Measurements from ENCODE around the gene CSF3. TPM values are rescaled to one million over a fixed set of nuclear protein-coding genes. Genes with fewer than 3 reads are reported as not detected.

CSF3 gene
- total RNA-seq, 1 donor from 2014 or later = not detected

DNA sequence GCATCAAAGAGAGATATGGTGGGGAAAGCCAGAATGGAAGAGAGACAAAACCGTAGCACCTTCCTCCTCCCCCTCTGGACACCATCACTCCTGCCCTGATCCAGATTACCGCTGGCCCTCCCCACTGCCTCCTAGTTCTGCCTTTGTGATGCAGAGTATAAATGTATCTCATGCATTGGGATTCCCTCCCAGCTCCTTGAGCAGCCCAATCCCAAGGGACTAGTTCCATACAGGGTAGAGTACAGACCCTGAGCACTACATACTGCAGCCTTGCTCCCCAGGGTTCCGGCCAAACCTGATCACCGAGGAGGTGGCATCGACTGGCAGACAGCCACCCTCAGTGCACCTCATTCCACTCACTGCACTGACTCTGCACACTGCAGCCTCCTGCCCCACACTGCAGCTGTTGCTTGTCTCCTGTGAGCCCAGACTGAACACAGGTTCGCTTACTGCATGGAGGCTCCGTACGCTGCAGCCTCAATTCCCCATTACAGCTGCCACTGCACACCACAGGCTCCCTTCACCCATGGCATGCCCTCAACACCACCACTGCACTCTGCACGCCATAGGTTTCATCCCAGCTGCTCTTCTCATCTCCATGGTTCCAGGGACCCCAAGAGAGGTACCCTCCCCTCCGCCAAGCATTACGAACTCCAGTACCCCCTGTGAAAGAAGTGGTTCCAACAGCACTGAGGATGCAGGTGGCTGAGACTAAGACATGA lies 45.8 kb downstream of the CSF3 start:
- DNase-seq (ENCODE audit: low spot score, unreplicated experiment) = no peak
- Mint-ChIP-seq H3K27me3 (peaks cover 38% of the 10 kb centered on the region), H3K4me1 (ENCODE audit: low read depth) (peaks cover 32% of the 10 kb centered on the region), H3K27ac (peak overlapping the region; percentile 84), H3K4me3 (ENCODE audit: low read depth) (peak overlapping the region; percentile 80), H3K9me3 (ENCODE audit: low read depth) (no peaks in the 10 kb centered on the region), H3K36me3 (ENCODE audit: insufficient read depth) (no peaks in the 10 kb centered on the region)
- TF ChIP-seq, protein P1, sequence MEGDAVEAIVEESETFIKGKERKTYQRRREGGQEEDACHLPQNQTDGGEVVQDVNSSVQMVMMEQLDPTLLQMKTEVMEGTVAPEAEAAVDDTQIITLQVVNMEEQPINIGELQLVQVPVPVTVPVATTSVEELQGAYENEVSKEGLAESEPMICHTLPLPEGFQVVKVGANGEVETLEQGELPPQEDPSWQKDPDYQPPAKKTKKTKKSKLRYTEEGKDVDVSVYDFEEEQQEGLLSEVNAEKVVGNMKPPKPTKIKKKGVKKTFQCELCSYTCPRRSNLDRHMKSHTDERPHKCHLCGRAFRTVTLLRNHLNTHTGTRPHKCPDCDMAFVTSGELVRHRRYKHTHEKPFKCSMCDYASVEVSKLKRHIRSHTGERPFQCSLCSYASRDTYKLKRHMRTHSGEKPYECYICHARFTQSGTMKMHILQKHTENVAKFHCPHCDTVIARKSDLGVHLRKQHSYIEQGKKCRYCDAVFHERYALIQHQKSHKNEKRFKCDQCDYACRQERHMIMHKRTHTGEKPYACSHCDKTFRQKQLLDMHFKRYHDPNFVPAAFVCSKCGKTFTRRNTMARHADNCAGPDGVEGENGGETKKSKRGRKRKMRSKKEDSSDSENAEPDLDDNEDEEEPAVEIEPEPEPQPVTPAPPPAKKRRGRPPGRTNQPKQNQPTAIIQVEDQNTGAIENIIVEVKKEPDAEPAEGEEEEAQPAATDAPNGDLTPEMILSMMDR (IDR thresholded peaks at IDR 0.05; ENCODE audit: unreplicated experiment) = no peak

GRCh38 chr17:40061609-40062038 lies 46.4 kb downstream of the CSF3 start:
- H3K9me3 Mint-ChIP-seq (ENCODE audit: low read depth) = no peaks in the 10 kb centered on the region
- TF ChIP-seq, protein P1 (IDR thresholded peaks at IDR 0.05; ENCODE audit: unreplicated experiment) = no peak
- H3K36me3 Mint-ChIP-seq (ENCODE audit: insufficient read depth) = no peaks in the 10 kb centered on the region
- no peak for DNase-seq (ENCODE audit: low spot score, unreplicated experiment)
- peak overlapping the region; percentile 50 for H3K27ac Mint-ChIP-seq
- peak overlapping the region; percentile 80 for H3K4me3 Mint-ChIP-seq (ENCODE audit: low read depth)
- peaks cover 33% of the 10 kb centered on the region for H3K4me1 Mint-ChIP-seq (ENCODE audit: low read depth)
- H3K27me3 Mint-ChIP-seq = peaks cover 33% of the 10 kb centered on the region

DNA sequence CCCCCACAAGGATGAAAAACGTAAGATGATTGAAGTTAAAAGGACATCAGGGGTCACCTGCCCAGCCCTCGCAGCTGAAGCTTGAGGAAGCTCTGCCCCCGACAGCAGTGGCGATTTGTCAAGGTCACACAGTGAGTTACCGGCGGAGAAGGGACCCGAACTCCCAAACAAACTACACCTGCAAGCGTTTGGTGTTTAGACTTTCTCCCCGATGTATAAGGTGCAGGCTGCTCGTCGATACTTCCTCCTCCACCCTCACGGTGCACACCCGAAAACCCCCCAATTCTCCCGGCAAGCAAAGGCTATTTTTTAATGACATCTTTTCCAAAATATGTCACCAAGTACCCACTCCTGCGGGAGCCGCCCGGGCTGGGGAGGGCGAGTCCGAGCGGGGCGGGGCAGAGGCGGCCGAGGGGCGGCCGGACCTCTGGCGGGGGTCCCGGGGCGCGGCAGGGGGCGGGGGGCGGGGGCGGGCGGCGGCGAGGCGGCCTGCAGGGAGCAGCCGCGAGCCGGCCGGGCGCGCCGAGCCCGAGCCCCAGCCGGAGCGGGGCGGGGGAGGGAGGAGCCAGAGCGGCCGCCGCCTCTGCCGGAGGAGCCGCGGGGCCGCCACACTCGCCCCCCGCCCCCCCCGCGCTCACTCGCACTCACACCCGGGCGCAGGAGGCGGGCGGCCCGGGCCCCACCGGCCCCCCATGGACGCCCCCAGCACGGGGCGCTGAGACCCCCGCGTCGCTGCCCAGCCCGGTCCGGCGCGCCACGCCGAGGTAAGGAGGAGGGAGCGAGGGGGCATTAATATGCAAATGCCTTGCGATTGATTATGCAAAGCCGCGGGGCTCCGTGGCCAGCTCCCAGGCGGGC lies 47.3 kb downstream of the CSF3 start, which contains the start of gene THRA:
Gene THRA (plus strand): TSS at position 637 of the 858 bp plus-strand sequence. CDS start 11,524 bp downstream, outside the sequence.
- peaks cover 27% of the 10 kb centered on the region for H3K27me3 Mint-ChIP-seq
- DNase-seq (ENCODE audit: low spot score, unreplicated experiment) = peak; percentile 42
- peaks cover 33% of the 10 kb centered on the region for H3K4me1 Mint-ChIP-seq (ENCODE audit: low read depth)
- peak within 1 kb of the TSS; percentile 91 for H3K27ac Mint-ChIP-seq
- H3K4me3 Mint-ChIP-seq (ENCODE audit: low read depth) = peak within 1 kb of the TSS; percentile 87
- H3K9me3 Mint-ChIP-seq (ENCODE audit: low read depth) = no peaks in the 10 kb centered on the region
- no peaks in the 10 kb centered on the region for H3K36me3 Mint-ChIP-seq (ENCODE audit: insufficient read depth)
- TF ChIP-seq, protein P1 (IDR thresholded peaks at IDR 0.05; ENCODE audit: unreplicated experiment) = no peak

DNA sequence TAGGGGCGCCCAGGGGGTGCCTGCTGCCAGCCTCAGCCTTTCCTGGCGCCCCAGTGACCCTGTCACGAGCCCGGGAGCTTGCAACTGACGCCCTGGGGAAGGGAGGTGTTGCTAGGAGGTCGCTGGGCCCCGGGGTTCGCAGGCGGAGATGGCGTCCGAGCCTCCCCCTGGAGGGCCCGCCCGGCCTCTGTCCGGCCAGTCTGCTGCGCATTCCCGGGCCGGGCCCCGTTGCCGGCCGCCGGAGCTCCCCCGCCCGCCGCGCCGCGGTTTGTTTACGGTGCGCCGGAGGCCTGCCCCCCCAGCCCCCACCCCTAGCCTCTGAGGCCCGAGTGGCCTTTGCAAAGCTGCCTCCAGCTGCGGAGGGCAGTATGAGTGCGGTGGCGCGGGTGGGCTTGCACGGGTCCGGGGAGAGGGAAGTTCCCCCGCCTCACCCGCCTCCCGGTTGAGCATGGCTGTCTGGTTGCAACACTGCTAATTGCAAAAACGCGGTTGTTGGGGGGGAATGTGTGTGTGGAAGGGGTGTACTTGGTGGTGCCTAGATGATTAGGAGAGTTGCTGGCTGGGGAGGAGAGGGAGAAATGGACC lies 48.0 kb downstream of the CSF3 start:
- H3K27me3 Mint-ChIP-seq = peaks cover 20% of the 10 kb centered on the region
- H3K4me1 Mint-ChIP-seq (ENCODE audit: low read depth) = peaks cover 35% of the 10 kb centered on the region
- H3K27ac Mint-ChIP-seq = peak overlapping the region; percentile 91

More for the DNA sequence above, 48.0 kb downstream of the CSF3 start:
- DNase-seq (ENCODE audit: low spot score, unreplicated experiment) = peak; percentile 55
- Mint-ChIP-seq H3K4me3 (ENCODE audit: low read depth) (peak overlapping the region; percentile 87), H3K36me3 (ENCODE audit: insufficient read depth) (no peaks in the 10 kb centered on the region), H3K9me3 (ENCODE audit: low read depth) (no peaks in the 10 kb centered on the region)
- TF ChIP-seq, protein P1 (IDR thresholded peaks at IDR 0.05; ENCODE audit: unreplicated experiment) = peak; percentile 6

Data from progenitor cell of endocrine pancreas (in vitro differentiated cells).